Measurements from ENCODE around the gene NCSTN. TPM values are rescaled to one million over a fixed set of nuclear protein-coding genes. Genes with fewer than 3 reads are reported as not detected.

NCSTN gene
- total RNA-seq: 71.8 and 79.2 TPM in 2 replicates

GRCh38 chr1:160342953-160343869 is at the start of gene NCSTN, which contains the start of gene COPA:
Gene NCSTN (plus strand): TSS chr1:160343383. CDS start chr1:160343397, 14 bp downstream.
Gene COPA (minus strand): TSS chr1:160343250. CDS start chr1:160343170, 80 bp downstream.

GRCh38 chr1:160366731-160367515 is 23.7 kb downstream of the NCSTN start, which contains the start of gene NHLH1:
Gene NHLH1 (plus strand): TSS chr1:160367071. CDS start chr1:160370732, 3,661 bp downstream.

GRCh38 chr1:160400223-160400645 is 57.1 kb downstream of the NCSTN start, which contains the start of gene VANGL2:
Gene VANGL2 (plus strand): TSS chr1:160400564. CDS start chr1:160415838, 15,274 bp downstream.

Other genes with a start within 250 kb of the NCSTN start
- gene IGSF8, start 244.8 kb upstream of the NCSTN start, total RNA-seq: 7.1 and 7.4 TPM in 2 replicates
- not detected in 2 replicates for gene ATP1A2, start 227.6 kb upstream of the NCSTN start, total RNA-seq
- not detected in 2 replicates for gene ATP1A4, start 191.8 kb upstream of the NCSTN start, total RNA-seq
- gene CASQ1, start 152.8 kb upstream of the NCSTN start, total RNA-seq: not detected in 2 replicates
- 143 TPM in 2 replicates for gene PEA15, start 138.0 kb upstream of the NCSTN start, total RNA-seq
- gene DCAF8, start 80.8 kb upstream of the NCSTN start, total RNA-seq: 43.9 and 49.2 TPM in 2 replicates
- gene PEX19, start 58.2 kb upstream of the NCSTN start, total RNA-seq: 28.4 and 29.1 TPM in 2 replicates
- gene COPA, start 133 bp upstream of the NCSTN start, total RNA-seq: 114 and 125 TPM in 2 replicates
- gene NHLH1, start 23.7 kb downstream of the NCSTN start, total RNA-seq: 0.13 TPM in 1 of 2 replicates, not detected in the other
- not detected in 2 replicates for gene VANGL2, start 57.2 kb downstream of the NCSTN start, total RNA-seq
- not detected in 2 replicates for gene SLAMF6, start 179.9 kb downstream of the NCSTN start, total RNA-seq
- gene CD84, start 236.1 kb downstream of the NCSTN start, total RNA-seq: not detected in 2 replicates